Measurements from ENCODE around the gene KIAA1328.

DNA sequence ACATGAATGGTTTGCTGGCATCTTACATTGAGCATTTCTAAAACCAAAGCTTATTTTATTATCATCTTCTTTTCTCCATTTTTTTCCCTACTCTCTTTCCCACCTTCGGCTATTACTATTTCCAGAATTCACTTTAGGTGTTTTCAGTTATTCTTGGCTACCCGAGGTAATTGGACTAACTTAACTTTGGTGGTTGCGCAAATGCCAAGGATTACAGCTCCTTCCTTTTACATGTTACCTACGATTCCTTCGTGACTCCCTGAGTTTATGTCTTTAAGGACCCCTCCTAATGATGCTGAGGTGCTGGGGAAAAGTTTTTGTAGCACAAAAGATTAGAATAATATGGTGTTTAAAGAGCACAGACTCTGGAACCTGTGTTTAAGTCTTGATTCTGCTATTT is 14.3 kb downstream of the KIAA1328 start:
- TF ChIP-seq EP300 (IDR thresholded peaks at IDR 0.05; ENCODE audit: borderline replicate concordance) (no peak), TAF1 (IDR thresholded peaks at IDR 0.05; ENCODE audit: low read depth) (no peak), CEBPB (IDR thresholded peaks at IDR 0.05) (peak; percentile 64), EGR1 (IDR thresholded peaks at IDR 0.05) (no peak), TEAD4 (IDR thresholded peaks at IDR 0.05) (no peak), YY1 (IDR thresholded peaks at IDR 0.05; ENCODE audit: low read depth) (no peak), CREB1 (IDR thresholded peaks at IDR 0.05; ENCODE audit: low read depth) (no peak), TCF12 (IDR thresholded peaks at IDR 0.05; ENCODE audit: low read depth) (no peak)
- TF ChIP-seq, protein P1, sequence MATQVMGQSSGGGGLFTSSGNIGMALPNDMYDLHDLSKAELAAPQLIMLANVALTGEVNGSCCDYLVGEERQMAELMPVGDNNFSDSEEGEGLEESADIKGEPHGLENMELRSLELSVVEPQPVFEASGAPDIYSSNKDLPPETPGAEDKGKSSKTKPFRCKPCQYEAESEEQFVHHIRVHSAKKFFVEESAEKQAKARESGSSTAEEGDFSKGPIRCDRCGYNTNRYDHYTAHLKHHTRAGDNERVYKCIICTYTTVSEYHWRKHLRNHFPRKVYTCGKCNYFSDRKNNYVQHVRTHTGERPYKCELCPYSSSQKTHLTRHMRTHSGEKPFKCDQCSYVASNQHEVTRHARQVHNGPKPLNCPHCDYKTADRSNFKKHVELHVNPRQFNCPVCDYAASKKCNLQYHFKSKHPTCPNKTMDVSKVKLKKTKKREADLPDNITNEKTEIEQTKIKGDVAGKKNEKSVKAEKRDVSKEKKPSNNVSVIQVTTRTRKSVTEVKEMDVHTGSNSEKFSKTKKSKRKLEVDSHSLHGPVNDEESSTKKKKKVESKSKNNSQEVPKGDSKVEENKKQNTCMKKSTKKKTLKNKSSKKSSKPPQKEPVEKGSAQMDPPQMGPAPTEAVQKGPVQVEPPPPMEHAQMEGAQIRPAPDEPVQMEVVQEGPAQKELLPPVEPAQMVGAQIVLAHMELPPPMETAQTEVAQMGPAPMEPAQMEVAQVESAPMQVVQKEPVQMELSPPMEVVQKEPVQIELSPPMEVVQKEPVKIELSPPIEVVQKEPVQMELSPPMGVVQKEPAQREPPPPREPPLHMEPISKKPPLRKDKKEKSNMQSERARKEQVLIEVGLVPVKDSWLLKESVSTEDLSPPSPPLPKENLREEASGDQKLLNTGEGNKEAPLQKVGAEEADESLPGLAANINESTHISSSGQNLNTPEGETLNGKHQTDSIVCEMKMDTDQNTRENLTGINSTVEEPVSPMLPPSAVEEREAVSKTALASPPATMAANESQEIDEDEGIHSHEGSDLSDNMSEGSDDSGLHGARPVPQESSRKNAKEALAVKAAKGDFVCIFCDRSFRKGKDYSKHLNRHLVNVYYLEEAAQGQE (IDR thresholded peaks at IDR 0.05; ENCODE audit: low read depth): no peak
- TF ChIP-seq, protein P2, sequence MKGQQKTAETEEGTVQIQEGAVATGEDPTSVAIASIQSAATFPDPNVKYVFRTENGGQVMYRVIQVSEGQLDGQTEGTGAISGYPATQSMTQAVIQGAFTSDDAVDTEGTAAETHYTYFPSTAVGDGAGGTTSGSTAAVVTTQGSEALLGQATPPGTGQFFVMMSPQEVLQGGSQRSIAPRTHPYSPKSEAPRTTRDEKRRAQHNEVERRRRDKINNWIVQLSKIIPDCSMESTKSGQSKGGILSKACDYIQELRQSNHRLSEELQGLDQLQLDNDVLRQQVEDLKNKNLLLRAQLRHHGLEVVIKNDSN (IDR thresholded peaks at IDR 0.05): no peak
- TF ChIP-seq, protein P3, sequence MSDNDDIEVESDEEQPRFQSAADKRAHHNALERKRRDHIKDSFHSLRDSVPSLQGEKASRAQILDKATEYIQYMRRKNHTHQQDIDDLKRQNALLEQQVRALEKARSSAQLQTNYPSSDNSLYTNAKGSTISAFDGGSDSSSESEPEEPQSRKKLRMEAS (IDR thresholded peaks at IDR 0.05): no peak
